Upper lobe of right lung (tissue), 1 donor: Measurements from ENCODE around the gene USP34. TPM values are rescaled to one million over a fixed set of nuclear protein-coding genes. Genes with fewer than 3 reads are reported as not detected.

Experiments
- ATAC-seq: fragments of 200-7000 bp; cut with Tn5 transposase; one replicate; pipeline ENCODE4 v1.9.1; 2020; ENCODE audit warnings: mild to moderate bottlenecking, moderate library complexity
- DNase-seq: peaks from one replicate; pipeline ENCODE4 v3.0.0-alpha.2; 2020
- H3K27ac ChIP-seq: fragments of 200-600 bp; one replicate; pipeline ENCODE4 v1.8.0; 2022
- H3K27me3 ChIP-seq: fragments of 200-600 bp; one replicate; pipeline ENCODE4 v1.8.0; 2022; ENCODE audit warnings: mild to moderate bottlenecking
- H3K36me3 ChIP-seq: fragments of 200-600 bp; one replicate; pipeline ENCODE4 v1.8.0; 2022
- H3K4me1 ChIP-seq: fragments of 200-600 bp; one replicate; pipeline ENCODE4 v1.8.0; 2022
- H3K4me3 ChIP-seq: fragments of 200-600 bp; one replicate; pipeline ENCODE4 v1.8.0; 2022; ENCODE audit warnings: mild to moderate bottlenecking
- H3K9me3 ChIP-seq: fragments of 200-600 bp; one replicate; pipeline ENCODE4 v1.8.0; 2022
- intact Hi-C: fragments of 100-400 bp; cut with DNase I; formaldehyde crosslinking; loops from one replicate; pipeline ENCODE4 v1.11.0; 2022
- total RNA-seq: library from RNA; stranded (reverse); fragmentation: NEBNext Ultra II Directional; extraction: Animal tissue kit (Norgen Biotek cat#: 25700); gene quantifications from one replicate; pipeline ENCODE4 v1.2.1, GENCODE V29; 2021
- TF ChIP-seq, protein P1 (sequence below): fragments of 200-600 bp; IDR thresholded peaks from one replicate; pipeline ENCODE4 v1.8.0; 2022; ENCODE audit warnings: antibody characterized with exemption
- donor health status: DM: no; HTN: yes; CAD: no; lungs with severe emphysema.

The USP34 gene
- total RNA-seq, 1 donor from 2014 or later: 112 TPM

GRCh38 chr2:61354543-61355197 is 116.2 kb downstream of the USP34 start:
- ATAC-seq (no peak), DNase-seq (no peak)
- no peaks in the 10 kb centered on the region for H3K27me3 ChIP-seq
- H3K27ac ChIP-seq: no peak overlapping the region
- TF ChIP-seq, protein P1, sequence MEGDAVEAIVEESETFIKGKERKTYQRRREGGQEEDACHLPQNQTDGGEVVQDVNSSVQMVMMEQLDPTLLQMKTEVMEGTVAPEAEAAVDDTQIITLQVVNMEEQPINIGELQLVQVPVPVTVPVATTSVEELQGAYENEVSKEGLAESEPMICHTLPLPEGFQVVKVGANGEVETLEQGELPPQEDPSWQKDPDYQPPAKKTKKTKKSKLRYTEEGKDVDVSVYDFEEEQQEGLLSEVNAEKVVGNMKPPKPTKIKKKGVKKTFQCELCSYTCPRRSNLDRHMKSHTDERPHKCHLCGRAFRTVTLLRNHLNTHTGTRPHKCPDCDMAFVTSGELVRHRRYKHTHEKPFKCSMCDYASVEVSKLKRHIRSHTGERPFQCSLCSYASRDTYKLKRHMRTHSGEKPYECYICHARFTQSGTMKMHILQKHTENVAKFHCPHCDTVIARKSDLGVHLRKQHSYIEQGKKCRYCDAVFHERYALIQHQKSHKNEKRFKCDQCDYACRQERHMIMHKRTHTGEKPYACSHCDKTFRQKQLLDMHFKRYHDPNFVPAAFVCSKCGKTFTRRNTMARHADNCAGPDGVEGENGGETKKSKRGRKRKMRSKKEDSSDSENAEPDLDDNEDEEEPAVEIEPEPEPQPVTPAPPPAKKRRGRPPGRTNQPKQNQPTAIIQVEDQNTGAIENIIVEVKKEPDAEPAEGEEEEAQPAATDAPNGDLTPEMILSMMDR: no peak
- no peak overlapping the region for H3K4me3 ChIP-seq
- intact Hi-C loops: no loop called here
- H3K4me1 ChIP-seq: peaks cover 21% of the 10 kb centered on the region
- H3K9me3 ChIP-seq: no peaks in the 10 kb centered on the region
- no peaks in the 10 kb centered on the region for H3K36me3 ChIP-seq

DNA sequence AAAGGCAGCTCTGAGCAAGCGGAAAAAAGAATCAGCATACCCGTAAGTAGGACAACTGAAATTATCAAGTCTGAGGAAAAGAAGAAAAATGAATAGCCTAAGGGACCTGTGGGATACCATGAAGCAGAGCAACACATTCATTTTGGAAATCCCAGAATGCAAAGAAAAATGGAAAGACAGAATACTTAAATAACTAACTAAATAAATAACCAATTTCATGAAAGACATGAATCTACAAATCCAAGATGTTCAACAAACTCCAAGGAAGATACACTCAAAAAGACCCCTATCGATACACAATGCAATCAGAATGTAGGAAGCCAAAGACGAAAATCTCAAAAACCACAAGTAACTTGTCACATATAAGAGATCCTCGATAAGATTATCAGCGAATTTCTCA is 117.0 kb downstream of the USP34 start:
- TF ChIP-seq, protein P1: no peak
- ATAC-seq (no peak), DNase-seq (no peak)
- Histone ChIP-seq H3K4me1 (peaks cover 17% of the 10 kb centered on the region), H3K9me3 (no peaks in the 10 kb centered on the region), H3K4me3 (no peak overlapping the region), H3K27me3 (no peaks in the 10 kb centered on the region), H3K36me3 (peaks cover 7% of the 10 kb centered on the region), H3K27ac (no peak overlapping the region)
- intact Hi-C loops: no loop called here

GRCh38 chr2:61350777-61351176 is 120.1 kb downstream of the USP34 start:
- DNase-seq (no peak), ATAC-seq (no peak)
- Histone ChIP-seq H3K4me1 (no peaks in the 10 kb centered on the region), H3K36me3 (peaks cover 38% of the 10 kb centered on the region), H3K27ac (no peak overlapping the region), H3K9me3 (no peaks in the 10 kb centered on the region), H3K27me3 (no peaks in the 10 kb centered on the region), H3K4me3 (no peak overlapping the region)
- TF ChIP-seq, protein P1: no peak
- intact Hi-C loops: no loop called here

DNA sequence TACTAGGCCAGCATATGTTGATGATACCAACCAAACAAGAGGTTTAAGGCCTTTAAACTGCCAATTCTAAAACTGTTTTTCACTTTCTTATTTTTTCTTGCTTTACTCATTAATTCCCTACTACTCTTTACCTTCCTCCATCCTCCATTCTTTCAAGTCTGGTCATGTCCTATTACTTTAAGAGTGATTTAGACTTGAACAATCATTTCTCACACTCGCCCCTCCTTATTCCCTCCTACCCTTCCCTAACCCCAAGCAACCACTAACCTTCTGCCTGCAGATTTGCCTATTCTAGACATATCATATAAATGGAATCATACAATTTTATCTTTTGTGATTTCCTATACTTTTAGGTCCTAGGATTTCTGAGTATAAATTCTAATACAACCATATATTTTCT is 127.7 kb downstream of the USP34 start:
- ATAC-seq (no peak), DNase-seq (no peak)
- Histone ChIP-seq H3K27me3 (no peaks in the 10 kb centered on the region), H3K36me3 (peaks cover 77% of the 10 kb centered on the region), H3K4me1 (no peaks in the 10 kb centered on the region), H3K4me3 (no peak overlapping the region), H3K9me3 (no peaks in the 10 kb centered on the region), H3K27ac (no peak overlapping the region)
- TF ChIP-seq, protein P1: no peak
- intact Hi-C loops: no loop called here

- Histone ChIP-seq H3K27me3 (no peaks in the 10 kb centered on the region), H3K4me3 (no peak overlapping the region), H3K36me3 (peaks cover 60% of the 10 kb centered on the region), H3K27ac (no peak overlapping the region), H3K4me1 (no peaks in the 10 kb centered on the region), H3K9me3 (no peaks in the 10 kb centered on the region)
- DNase-seq: no peak
- no peak for ATAC-seq
- intact Hi-C loops: no loop called here
- TF ChIP-seq, protein P1: no peak
Measured at GRCh38 chr2:61340242-61340641, 130.6 kb downstream of the USP34 start.

GRCh38 chr2:61338447-61338846 is 132.4 kb downstream of the USP34 start:
- no peak overlapping the region for H3K27ac ChIP-seq

More at GRCh38 chr2:61338447-61338846, 132.4 kb downstream of the USP34 start:
- H3K4me3 ChIP-seq: no peak overlapping the region
- no peaks in the 10 kb centered on the region for H3K9me3 ChIP-seq
- no peaks in the 10 kb centered on the region for H3K27me3 ChIP-seq
- no peaks in the 10 kb centered on the region for H3K4me1 ChIP-seq
- TF ChIP-seq, protein P1: no peak
- ATAC-seq (no peak), DNase-seq (no peak)
- intact Hi-C loops: no loop called here
- H3K36me3 ChIP-seq: peaks cover 48% of the 10 kb centered on the region
